HG03432 (cell line): ENCODE measurements around the gene ELF2.
"Not testable (repeated sequence)": the region's sequence is repeated elsewhere in the genome, so short reads cannot be mapped to it uniquely, and the experiment has no call there.

Experiments used
- ATAC-seq: cut with Tn5 transposase; IDR thresholded peaks from one replicate; pipeline ENCODE4 v1.9.1; 2021; ENCODE audit warnings: mild to moderate bottlenecking, moderate library complexity; ENCODE audit not compliant: unreplicated experiment

ELF2 gene

DNA sequence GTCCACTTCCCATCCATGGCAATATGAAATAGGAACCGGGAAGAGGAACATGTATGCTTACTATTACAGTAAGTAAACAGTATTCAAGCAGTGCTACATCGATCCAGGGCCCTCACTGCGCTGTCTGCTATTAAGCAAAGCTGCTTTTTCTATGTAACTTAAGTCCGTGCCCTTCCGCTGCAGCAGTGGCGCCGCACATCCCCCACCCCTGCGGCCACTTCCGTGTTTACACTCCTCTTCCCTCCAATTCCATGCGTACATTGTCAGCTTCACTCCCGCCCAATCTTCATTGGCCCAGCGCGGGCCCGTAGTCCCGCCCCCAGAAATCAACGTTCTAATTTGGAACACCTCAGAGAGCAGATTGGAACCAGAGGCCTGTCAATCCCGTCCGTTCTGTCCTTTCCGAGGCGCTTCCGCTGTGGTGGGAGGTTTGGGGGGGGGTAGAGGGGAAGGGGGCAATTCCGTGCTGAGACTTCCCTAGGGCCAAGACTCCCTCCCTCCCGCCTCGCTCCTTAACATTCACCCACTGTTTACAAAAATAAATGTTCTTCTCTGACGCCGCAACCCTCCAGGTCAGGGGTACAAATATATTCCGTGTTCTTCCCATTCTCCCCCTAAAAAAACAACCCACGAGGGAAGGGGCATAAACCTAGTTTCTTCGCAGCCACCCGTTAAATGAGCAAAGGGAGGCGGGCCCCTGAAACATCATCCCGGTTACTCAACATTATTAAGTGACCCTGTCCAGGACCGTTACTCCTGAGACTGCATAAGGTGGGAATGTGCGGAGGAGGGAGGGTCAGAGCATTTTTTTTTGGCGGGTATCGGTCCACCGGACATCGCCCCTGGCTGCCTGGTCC lies 94.0 kb downstream of the ELF2 start:
- ATAC-seq: peak; percentile 83

DNA sequence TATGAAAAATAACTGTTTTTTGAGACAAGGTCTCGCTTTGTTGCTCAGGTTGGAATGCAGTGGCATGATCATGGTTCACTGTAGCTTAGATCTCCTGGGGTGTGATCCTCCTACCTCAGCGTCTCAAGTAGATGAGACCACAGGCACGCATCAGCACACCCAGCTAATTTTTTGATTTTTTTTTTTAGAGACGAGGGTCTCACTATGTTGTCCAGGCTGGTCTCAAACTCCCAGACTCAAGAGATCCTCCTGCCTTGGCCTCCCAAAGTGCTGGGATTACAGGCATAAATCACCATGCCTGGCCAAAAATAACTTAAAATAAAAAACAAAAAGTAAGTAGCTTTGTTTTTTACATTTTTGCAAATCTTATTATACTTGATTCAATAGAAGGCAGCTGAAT lies 98.1 kb downstream of the ELF2 start:
- no peak for ATAC-seq

DNA sequence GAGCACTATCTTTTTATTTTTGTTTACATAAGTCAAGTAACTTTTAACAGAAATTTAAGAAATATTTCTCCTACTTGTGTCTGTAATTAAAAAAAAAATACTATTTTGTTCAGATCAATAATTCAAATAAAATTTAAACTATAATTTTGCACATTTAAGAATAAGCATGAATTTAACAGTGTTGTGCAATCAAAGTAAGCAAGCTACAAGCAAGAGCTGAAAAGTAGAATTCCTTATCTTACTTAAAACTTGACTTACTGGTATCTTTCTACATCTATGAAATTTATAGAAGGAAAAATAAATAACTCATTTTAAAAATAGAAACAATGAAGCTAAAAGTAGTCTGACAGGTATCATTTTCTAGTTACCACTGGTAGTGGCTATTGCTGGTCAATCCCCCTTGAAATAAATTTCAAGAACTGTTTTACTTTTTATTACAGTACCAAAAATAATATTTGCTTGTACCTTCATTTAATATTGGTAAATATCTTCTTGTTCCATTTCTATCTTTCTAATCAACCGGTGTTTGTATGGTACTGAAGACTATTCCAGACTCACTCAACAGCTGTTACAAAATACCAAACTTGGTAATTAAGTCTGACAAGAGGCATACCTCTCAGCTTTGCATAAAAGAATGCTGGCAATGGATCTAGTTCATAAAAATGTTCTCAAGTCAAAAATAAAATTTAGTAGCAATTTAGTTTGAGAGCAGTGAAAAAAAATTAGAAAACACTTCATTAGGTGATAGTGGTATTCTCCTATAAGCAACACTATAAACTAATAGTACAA lies 99.3 kb downstream of the ELF2 start:
- no peak for ATAC-seq

- no peak for ATAC-seq
Measured at GRCh38 chr4:139076016-139076744, 100.8 kb downstream of the ELF2 start.

DNA sequence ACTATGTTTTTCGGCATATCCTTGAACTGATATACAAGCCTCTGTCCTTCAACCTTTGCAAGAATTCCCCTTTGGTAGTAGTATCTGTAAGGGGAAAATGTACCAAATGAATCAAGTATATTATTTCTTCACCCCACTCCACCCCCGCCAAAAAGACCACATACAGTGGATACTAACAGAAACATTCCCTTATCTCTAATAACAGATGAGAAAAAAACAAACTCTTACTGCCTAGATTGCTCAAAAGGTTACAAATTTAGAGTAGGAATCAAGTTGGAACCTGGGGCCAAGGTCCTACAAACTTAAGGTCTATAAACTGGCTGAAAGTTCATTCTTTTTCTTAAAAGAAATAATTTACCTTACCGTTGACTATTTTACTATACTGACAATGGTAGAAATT lies 116.4 kb downstream of the ELF2 start:
- no peak for ATAC-seq

- ATAC-seq: not testable (repeated sequence)
Measured at GRCh38 chr4:139059026-139059425, 118.0 kb downstream of the ELF2 start.

DNA sequence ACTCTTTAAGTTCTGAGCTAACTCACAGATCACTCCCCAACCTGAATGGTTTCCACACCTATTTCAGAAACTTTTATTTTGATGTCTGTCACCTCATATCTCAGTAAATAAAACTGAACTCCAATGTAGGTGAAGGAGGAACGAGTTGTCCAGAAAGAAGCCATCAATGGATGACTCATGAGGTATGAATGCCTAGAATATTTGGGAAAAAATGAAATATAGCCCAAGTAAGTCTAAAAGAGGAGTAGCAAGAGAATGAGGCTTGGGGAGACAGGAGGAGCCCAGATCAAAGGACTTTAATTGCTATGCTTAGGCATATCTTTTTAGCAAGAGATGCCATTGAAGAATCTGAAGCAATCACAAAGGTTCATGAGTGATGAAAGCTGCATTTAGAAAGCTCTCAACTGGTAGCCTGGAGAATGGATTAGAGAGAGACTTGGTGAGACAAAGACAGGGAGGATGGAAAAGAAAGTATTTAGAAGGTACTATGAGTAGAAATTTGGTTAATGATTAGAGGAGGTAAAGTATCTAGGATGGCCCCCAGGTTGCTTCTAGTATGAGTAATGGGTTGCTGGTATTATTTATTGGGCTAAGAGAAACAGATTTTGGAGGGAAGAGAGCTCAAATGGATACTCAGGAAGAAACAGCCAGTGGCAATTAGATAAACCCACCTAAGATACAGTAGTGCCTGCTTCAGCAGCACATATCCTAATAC lies 122.1 kb downstream of the ELF2 start:
- ATAC-seq: no peak

- ATAC-seq: no peak
Measured at GRCh38 chr4:139053909-139054308, 123.1 kb downstream of the ELF2 start.

- no peak for ATAC-seq
Measured at GRCh38 chr4:139050446-139050845, 126.6 kb downstream of the ELF2 start.

- ATAC-seq: no peak
Measured at GRCh38 chr4:139048026-139048425, 129.0 kb downstream of the ELF2 start.

DNA sequence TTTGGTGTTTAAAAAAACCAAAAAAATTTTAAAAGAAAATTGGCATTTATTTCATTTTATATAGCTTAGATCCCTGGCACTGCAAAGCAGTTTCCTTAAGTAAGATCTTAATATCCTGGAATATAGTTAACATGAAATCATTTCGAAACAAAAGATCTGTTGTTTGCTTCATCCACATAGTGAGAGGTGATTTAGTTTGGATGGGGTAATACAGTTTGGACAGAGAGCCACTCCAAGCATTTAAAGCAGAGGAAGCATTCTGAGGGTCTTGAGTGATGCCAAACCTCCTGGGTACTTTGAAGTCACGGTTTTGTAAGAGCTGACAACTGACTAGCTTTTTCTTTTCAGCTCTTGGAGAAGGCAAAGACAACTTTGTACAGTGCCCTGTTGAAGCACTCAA lies 132.7 kb downstream of the ELF2 start:
- ATAC-seq: no peak

DNA sequence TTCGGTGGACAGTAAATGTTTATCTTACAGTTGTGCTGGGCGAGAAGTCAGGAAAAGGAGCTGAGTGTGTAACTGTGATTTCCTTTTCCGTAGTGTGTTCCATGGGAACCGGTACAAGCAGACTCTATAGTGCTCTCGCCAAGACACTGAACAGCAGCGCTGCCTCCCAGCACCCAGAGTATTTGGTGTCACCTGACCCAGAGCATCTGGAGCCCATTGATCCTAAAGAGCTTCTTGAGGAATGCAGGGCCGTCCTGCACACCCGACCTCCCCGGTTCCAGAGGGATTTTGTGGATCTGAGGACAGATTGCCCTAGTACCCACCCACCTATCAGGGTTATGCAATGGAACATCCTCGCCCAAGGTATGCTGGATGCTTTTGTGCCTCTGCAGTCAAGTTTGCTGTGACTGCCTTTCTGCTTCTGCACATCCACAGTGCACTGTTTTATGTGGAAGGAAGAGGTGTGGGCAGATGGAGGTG lies 134.0 kb downstream of the ELF2 start:
- no peak for ATAC-seq

GRCh38 chr4:139038874-139039443 lies 138.1 kb downstream of the ELF2 start:
- ATAC-seq: no peak

DNA sequence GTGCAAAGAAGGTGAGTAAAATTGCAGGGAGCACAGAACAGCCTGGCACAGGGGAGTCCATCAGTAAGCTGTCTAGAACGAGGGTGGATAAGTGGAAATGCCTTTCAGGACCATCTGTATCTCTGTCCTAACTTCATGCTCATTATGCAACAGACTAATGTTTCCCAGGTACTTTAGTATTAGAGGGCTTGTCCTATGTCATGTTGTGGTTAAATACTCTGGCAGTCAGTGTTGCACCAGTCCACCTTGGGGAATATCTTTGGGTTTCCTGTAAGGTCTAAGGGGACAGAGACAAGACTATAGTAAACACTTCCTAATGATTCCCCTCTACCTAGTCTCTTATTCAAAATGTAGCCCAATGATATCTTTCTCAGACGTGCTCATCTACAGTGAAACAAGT lies 140.1 kb downstream of the ELF2 start:
- ATAC-seq: no peak

DNA sequence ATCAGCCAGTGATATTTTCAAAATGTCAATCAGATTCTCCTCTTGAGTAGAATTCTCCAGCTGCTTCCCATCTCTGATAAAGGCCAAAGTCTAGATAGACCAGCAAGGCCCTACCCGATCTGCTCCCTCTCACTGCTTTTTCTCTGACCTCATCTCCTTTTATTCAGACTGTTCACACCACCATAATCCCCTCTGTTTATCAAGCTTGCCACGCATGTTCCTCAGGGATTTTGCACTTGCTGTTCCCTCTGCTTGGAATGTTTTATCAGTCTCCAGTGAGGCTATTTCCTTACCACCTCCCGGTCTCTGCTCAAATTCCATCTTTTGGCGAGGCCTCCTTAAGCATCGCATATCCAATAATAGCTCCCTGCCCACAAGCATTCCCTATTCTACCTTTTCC lies 141.4 kb downstream of the ELF2 start:
- ATAC-seq: no peak

DNA sequence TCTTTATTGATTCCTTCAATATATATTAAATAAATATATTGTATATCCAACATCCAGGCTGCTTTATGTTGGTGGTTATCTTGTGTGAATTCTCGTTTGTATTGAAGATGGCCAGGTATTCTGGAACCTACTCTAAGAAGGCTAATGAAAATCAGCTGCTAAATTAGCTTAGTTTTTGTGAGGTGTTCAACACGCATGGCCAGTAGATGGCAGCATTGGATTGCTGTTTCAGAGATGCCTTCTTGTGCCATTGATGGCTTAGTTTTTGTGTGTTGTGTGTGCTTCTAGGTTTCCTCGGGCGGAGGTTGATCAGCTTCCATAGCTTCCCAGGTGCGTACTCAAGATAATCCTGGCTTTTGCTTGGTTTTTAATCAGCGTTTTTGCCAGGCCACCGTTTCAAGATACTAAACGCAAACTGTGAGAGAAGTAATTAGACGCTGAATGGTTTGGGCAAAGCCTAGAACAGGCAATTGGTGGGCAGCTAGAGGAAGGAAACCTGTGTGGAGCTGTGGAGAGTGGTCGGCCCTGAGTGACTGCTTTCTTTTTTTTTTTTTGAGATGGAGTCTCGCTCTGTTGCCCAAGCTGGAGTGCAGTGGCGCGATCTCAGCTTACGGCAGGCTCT lies 146.3 kb downstream of the ELF2 start:
- ATAC-seq: peak; percentile 87

DNA sequence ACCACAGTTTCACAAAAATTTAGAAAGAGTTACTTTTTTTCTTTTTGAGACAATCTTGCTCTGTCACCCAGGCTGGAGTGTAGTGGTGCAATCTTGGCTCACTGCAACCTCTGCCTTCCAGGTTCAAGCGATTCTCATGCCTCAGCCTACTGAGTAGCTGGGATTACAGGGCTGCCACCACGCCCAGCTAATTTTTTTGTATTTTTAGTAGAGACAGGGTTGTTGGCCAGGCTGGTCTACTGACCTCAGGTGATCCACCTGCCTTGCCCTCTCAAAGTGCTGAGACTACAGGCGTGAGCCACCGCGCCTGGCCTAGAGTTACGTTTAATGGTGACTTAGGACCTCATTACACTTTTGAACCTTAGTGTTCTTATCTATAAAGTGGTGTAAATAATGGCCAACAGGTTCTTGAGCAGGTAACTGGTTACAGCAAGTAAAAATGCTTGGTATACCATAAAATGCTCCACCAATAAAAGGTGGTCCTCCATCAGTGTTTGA lies 147.1 kb downstream of the ELF2 start:
- ATAC-seq: not testable (repeated sequence)

DNA sequence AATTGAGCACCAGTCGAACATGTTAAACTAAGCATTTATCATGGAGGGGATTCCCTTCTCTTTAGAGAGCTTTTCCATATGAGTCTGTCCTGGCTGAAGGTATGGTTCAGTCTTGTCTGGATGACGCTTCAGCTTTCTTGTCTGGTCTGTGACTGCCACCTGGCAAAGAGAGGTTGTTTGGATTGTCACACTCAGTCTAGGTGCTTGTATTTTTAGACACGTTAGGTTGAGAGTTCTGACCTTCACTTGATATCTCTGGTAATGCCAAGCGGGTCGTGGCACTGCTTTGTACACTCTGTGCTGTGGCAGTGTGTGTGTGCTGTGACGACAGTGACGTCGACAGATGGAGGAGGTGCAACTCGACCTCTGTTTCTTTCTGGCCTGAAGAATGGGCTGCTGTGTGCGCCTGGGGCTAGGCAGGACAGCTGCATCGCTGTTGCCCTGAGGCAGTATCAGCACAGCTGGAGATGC lies 148.8 kb downstream of the ELF2 start:
- ATAC-seq: no peak

GRCh38 chr4:139027776-139028175 lies 149.2 kb downstream of the ELF2 start:
- ATAC-seq: no peak

DNA sequence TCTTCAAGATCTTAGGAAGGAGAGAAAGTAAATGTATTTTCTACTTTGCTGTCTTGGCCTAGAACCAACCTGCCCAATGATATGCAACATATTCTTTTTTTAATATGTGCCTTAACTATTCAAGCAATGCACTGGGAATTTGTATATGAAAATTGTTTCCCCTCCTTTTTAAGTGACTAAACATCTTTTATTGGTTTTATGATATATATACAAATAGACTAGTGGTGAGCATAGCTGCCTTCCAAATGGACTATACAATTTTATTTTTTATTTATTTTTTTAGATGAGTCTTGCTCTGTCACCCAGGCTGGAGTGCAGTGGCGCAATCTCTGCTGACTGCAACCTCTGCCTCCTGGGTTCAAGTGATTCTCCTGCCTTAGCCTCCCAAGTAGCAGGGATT lies 151.2 kb downstream of the ELF2 start:
- no peak for ATAC-seq
